Measurements from ENCODE around the gene IQSEC1. TPM values are rescaled to one million over a fixed set of nuclear protein-coding genes. Genes with fewer than 3 reads are reported as not detected.

IQSEC1 gene
- total and polyA plus RNA-seq, 2 experiments from 2014 or later: 8.0 to 51.9 TPM

DNA sequence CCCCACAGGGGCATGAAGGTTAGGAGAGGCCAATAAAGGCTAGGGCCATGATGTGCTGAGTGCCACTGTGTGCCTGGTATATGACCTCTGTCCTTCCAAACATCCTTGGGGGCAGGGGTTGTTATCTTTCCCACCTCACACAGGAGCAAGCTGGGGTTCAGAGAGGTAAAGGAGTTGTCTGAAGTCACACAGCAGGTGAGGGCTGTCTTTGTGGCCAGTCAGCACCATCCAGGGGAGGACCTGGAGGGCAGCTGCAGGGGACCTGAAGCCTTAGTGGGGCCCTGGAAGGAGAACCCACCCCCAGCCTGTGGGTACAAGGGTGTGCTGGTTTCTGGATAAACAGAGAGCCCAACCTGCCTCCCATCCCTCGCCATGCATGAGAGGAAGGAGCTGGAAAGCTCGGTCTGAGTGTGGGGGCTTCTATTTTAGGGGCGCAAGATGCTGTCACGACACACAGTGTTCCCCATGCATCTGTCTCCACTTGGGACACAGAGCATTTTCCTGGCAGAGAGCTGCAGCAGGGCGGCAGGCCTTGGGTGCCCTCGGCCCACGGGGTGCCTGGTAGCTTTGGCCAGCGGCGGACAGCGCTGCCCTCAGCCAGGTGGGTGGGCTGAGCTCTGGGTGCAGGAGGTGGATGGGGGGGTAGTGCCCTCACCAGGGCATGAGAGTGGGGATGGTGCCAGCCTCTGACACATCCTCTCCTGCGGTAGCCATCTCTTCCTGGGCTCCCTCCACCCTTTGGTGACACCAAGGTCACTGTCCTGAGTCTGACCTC, 14.7 kb downstream of the IQSEC1 start:
- Histone ChIP-seq H3K27me3 (ENCODE audit: insufficient read depth) (no peaks in the 10 kb centered on the region), H3K79me2 (replicated peaks; ENCODE audit: insufficient read depth) (no peaks in the 10 kb centered on the region), H4K20me1 (replicated peaks; ENCODE audit: insufficient read depth) (no peaks in the 10 kb centered on the region), H3K36me3 (ENCODE audit: insufficient read depth) (no peaks in the 10 kb centered on the region), H2AFZ (no peak overlapping the region), H3K4me2 (no peak overlapping the region), H3K9me2 (ENCODE audit: insufficient read depth) (no peaks in the 10 kb centered on the region), H3K4me1 (ENCODE audit: insufficient read depth) (no peaks in the 10 kb centered on the region), H3K27ac (ENCODE audit: low read depth) (no peak overlapping the region), H3F3A (replicated peaks; ENCODE audit: low read depth) (no peaks in the 10 kb centered on the region), H3K4me3 (no peak overlapping the region)
- peaks cover 16% of the 10 kb centered on the region for H3K27me3 Mint-ChIP-seq (ENCODE audit: insufficient read depth, low read depth, poor library complexity)
- H3K9me3 Mint-ChIP-seq: no peaks in the 10 kb centered on the region
- ATAC-seq (no peak), DNase-seq (ENCODE audit: low spot score) (no peak)
- H3K36me3 Mint-ChIP-seq (ENCODE audit: low read depth): no peaks in the 10 kb centered on the region
- TF ChIP-seq NANOG (IDR thresholded peaks at IDR 0.05; ENCODE audit: borderline replicate concordance) (no peak), STAT1 (IDR thresholded peaks at IDR 0.05; ENCODE audit: unreplicated experiment) (no peak), ZNF114 (CRISPR knock-in tag; IDR thresholded peaks at IDR 0.05) (no peak), EZH2phosphoT487 (IDR thresholded peaks at IDR 0.05; ENCODE audit: unreplicated experiment) (no peak), ZNF331 (CRISPR knock-in tag; IDR thresholded peaks at IDR 0.05; ENCODE audit: low read depth) (no peak), CREB1 (CRISPR knock-in tag; IDR thresholded peaks at IDR 0.05; ENCODE audit: low read depth) (no peak), EZH2 (IDR thresholded peaks at IDR 0.05; ENCODE audit: low read depth, unreplicated experiment) (no peak)
- TF ChIP-seq, protein P1, sequence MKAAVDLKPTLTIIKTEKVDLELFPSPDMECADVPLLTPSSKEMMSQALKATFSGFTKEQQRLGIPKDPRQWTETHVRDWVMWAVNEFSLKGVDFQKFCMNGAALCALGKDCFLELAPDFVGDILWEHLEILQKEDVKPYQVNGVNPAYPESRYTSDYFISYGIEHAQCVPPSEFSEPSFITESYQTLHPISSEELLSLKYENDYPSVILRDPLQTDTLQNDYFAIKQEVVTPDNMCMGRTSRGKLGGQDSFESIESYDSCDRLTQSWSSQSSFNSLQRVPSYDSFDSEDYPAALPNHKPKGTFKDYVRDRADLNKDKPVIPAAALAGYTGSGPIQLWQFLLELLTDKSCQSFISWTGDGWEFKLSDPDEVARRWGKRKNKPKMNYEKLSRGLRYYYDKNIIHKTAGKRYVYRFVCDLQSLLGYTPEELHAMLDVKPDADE (IDR thresholded peaks at IDR 0.05): no peak
- TF ChIP-seq, protein P2, sequence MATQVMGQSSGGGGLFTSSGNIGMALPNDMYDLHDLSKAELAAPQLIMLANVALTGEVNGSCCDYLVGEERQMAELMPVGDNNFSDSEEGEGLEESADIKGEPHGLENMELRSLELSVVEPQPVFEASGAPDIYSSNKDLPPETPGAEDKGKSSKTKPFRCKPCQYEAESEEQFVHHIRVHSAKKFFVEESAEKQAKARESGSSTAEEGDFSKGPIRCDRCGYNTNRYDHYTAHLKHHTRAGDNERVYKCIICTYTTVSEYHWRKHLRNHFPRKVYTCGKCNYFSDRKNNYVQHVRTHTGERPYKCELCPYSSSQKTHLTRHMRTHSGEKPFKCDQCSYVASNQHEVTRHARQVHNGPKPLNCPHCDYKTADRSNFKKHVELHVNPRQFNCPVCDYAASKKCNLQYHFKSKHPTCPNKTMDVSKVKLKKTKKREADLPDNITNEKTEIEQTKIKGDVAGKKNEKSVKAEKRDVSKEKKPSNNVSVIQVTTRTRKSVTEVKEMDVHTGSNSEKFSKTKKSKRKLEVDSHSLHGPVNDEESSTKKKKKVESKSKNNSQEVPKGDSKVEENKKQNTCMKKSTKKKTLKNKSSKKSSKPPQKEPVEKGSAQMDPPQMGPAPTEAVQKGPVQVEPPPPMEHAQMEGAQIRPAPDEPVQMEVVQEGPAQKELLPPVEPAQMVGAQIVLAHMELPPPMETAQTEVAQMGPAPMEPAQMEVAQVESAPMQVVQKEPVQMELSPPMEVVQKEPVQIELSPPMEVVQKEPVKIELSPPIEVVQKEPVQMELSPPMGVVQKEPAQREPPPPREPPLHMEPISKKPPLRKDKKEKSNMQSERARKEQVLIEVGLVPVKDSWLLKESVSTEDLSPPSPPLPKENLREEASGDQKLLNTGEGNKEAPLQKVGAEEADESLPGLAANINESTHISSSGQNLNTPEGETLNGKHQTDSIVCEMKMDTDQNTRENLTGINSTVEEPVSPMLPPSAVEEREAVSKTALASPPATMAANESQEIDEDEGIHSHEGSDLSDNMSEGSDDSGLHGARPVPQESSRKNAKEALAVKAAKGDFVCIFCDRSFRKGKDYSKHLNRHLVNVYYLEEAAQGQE (IDR thresholded peaks at IDR 0.05; ENCODE audit: unreplicated experiment): no peak
- TF ChIP-seq, protein P3, sequence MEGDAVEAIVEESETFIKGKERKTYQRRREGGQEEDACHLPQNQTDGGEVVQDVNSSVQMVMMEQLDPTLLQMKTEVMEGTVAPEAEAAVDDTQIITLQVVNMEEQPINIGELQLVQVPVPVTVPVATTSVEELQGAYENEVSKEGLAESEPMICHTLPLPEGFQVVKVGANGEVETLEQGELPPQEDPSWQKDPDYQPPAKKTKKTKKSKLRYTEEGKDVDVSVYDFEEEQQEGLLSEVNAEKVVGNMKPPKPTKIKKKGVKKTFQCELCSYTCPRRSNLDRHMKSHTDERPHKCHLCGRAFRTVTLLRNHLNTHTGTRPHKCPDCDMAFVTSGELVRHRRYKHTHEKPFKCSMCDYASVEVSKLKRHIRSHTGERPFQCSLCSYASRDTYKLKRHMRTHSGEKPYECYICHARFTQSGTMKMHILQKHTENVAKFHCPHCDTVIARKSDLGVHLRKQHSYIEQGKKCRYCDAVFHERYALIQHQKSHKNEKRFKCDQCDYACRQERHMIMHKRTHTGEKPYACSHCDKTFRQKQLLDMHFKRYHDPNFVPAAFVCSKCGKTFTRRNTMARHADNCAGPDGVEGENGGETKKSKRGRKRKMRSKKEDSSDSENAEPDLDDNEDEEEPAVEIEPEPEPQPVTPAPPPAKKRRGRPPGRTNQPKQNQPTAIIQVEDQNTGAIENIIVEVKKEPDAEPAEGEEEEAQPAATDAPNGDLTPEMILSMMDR (conservative IDR thresholded peaks at IDR 0.05; ENCODE audit: low read depth in 2 of 2): no peak
- TF ChIP-seq, protein P4, sequence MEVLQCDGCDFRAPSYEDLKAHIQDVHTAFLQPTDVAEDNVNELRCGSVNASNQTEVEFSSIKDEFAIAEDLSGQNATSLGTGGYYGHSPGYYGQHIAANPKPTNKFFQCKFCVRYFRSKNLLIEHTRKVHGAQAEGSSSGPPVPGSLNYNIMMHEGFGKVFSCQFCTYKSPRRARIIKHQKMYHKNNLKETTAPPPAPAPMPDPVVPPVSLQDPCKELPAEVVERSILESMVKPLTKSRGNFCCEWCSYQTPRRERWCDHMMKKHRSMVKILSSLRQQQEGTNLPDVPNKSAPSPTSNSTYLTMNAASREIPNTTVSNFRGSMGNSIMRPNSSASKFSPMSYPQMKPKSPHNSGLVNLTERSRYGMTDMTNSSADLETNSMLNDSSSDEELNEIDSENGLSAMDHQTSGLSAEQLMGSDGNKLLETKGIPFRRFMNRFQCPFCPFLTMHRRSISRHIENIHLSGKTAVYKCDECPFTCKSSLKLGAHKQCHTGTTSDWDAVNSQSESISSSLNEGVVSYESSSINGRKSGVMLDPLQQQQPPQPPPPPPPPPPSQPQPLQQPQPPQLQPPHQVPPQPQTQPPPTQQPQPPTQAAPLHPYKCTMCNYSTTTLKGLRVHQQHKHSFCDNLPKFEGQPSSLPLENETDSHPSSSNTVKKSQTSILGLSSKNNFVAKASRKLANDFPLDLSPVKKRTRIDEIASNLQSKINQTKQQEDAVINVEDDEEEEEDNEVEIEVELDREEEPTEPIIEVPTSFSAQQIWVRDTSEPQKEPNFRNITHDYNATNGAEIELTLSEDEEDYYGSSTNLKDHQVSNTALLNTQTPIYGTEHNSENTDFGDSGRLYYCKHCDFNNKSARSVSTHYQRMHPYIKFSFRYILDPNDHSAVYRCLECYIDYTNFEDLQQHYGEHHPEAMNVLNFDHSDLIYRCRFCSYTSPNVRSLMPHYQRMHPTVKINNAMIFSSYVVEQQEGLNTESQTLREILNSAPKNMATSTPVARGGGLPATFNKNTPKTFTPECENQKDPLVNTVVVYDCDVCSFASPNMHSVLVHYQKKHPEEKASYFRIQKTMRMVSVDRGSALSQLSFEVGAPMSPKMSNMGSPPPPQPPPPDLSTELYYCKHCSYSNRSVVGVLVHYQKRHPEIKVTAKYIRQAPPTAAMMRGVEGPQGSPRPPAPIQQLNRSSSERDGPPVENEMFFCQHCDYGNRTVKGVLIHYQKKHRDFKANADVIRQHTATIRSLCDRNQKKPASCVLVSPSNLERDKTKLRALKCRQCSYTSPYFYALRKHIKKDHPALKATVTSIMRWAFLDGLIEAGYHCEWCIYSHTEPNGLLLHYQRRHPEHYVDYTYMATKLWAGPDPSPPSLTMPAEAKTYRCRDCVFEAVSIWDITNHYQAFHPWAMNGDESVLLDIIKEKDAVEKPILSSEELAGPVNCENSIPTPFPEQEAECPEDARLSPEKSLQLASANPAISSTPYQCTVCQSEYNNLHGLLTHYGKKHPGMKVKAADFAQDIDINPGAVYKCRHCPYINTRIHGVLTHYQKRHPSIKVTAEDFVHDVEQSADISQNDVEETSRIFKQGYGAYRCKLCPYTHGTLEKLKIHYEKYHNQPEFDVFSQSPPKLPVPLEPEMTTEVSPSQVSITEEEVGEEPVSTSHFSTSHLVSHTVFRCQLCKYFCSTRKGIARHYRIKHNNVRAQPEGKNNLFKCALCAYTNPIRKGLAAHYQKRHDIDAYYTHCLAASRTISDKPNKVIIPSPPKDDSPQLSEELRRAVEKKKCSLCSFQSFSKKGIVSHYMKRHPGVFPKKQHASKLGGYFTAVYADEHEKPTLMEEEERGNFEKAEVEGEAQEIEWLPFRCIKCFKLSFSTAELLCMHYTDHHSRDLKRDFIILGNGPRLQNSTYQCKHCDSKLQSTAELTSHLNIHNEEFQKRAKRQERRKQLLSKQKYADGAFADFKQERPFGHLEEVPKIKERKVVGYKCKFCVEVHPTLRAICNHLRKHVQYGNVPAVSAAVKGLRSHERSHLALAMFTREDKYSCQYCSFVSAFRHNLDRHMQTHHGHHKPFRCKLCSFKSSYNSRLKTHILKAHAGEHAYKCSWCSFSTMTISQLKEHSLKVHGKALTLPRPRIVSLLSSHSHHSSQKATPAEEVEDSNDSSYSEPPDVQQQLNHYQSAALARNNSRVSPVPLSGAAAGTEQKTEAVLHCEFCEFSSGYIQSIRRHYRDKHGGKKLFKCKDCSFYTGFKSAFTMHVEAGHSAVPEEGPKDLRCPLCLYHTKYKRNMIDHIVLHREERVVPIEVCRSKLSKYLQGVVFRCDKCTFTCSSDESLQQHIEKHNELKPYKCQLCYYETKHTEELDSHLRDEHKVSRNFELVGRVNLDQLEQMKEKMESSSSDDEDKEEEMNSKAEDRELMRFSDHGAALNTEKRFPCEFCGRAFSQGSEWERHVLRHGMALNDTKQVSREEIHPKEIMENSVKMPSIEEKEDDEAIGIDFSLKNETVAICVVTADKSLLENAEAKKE (CRISPR knock-in tag; IDR thresholded peaks at IDR 0.05): no peak
- H3K4me3 Mint-ChIP-seq: no peak overlapping the region
- H3K27ac Mint-ChIP-seq: no peak overlapping the region
- peaks cover 7% of the 10 kb centered on the region; the same call in 2 of the 3 replicates for H3K4me1 Mint-ChIP-seq
